Inferior parietal cortex (tissue), 1 donor: ENCODE data around the gene LYRM4.

Experiments used
- DNase-seq: peaks from one replicate; pipeline ENCODE4 v3.0.0-alpha.2; 2016; ENCODE audit errors: extremely low spot score

The LYRM4 gene

DNA sequence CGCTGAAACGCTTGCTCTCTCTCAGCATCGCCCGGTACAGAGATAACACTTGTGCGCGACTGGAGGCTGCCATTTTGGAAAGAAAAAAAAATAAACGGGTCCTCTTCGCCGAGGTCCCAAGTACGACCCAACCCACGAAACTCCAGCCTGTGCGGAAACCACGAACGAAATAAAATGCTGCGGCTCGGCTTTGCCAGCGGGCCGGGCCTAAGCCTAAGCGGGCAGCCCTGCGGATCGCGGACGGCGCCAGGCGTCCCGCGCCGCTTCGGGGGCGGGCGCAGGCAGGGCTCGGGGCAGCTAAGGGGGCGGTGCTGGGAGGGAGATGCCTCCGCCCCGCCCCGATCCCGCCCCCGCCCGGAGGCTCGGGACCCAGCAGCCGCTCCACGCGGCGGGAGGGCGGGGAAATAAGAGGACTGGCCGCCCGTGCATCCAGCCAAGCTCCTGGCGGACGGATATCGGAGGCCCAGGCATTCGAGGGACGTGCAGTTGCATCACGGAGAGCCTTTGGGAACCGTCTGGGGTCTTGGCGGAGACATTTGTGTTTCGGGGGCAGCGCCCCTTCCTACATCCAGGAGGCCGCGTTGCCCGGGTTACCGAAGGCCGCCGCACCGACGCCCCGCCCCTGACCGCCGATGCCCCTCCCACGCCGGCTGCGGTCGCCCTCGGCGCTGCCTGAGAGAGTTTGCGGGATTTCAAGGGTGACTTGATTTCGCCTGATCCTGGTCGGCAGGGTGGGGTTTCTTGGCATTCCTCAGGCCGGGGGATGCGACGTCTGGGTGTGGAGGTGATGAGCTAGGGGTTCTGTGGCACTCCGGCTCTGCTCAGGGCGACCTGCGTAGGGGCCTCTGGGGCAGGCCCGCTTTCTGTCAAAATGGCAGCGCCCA is at the start of gene LYRM4, which contains the start of gene FARS2:
Gene LYRM4 (minus strand): TSS at position 290 of the 884 bp plus-strand sequence. CDS start 217 bp downstream, at position 73.
Gene FARS2 (plus strand): TSS at position 853 of the 884 bp plus-strand sequence.
- DNase-seq: peak; percentile 87

- DNase-seq: no peak
These were observed 47.3 kb upstream of the LYRM4 start for GRCh38 chr6:5308066-5308465.

DNA sequence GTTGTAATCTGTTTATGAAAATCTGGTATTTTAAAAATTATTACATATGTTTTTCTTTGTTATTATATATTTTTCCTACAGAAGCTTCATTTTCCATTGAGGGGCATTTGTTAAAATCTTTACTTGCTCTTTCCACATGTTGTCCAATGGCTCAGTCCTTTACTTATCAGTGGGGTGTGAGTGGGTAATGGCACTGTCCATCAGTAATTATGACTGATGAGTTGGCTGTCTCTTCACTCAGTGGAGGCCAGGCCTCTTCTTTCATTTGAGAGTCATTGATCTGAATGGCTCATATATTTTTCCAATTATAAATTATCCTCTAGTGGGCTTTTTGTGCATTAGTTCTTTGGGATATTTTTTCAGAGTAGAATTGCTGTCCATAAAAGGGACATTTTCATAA is 46.3 kb upstream of the LYRM4 start:
- no peak for DNase-seq

DNA sequence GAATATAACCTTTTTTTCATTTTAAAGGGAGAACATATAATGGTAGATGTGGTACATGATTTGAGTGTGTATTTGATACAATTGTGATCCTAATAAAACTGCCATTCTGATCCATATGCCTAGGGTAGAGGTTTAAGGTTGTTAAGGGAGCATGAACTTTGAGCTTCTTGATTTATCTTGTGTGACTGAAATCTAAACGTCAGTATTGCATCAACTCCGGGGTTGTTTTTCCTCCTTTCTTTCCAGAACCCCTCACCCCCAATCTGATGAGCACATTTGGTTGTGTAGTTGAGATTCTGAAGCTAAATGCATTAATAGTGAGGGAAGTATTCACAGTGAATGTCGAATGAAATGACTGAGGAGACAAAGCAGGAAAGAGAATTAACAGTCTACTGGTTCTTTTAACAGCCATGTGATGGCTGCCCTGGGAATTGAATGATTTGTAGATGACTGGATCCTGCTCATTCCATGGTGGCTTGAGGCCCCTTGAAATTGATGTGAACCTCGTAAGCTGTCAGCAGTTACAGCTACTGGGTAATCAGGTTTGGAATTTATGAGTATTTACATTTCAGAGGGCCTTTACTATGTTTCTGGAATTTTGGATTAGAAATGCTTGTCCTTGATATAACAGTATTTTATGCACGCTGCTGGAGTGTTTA is 45.3 kb upstream of the LYRM4 start:
- no peak for DNase-seq

DNA sequence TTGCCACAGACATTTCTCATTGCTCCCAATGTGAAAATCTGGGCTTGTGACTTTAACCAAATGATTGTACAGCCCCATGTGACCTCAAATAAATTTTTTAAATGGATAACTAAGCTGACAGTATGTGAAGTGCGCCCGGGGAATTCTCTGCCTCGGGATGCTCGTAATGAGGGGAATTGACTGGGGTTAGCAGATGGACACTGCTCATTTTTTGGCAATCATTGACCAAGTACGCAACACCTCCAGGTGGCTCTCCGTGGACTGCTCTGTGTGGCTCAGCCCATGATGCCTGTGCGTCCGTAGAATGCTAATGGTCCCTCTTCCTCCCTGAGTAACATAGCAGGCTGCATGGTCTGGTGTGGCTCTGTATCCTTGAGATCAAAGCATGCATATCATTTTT is 42.9 kb upstream of the LYRM4 start:
- DNase-seq: no peak

- DNase-seq: no peak
These were observed 42.4 kb upstream of the LYRM4 start for GRCh38 chr6:5302995-5303622.

- DNase-seq: no peak
These were observed 41.6 kb upstream of the LYRM4 start for GRCh38 chr6:5302220-5302946.

DNA sequence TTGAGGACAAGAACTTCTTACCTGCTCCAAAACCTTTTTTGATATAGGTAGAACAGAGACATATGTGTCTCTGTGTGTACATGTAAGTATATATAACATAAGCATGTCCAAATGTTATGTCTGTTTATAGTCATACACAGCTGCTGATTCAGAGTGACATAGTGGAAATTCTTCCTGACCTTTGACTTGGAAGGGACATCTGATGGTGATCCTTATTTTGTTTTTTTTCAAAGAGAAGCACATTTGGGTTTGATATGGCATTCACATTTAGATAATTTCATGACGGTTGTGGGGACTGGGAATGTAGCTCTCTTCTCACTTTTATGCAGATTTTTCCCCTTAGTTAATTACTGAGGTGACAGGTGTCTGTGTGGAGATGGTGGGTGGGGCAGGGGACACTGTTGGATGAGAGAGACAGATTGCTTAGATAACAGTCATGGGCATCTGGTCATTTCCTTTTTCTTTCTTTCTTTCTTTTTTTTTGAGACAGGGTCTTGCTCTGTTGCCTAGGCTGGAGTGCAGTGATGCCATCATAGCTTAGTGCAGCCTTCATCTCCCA is 39.5 kb upstream of the LYRM4 start:
- DNase-seq: no peak

GRCh38 chr6:5295623-5296022 is 34.9 kb upstream of the LYRM4 start:
- DNase-seq: no peak

DNA sequence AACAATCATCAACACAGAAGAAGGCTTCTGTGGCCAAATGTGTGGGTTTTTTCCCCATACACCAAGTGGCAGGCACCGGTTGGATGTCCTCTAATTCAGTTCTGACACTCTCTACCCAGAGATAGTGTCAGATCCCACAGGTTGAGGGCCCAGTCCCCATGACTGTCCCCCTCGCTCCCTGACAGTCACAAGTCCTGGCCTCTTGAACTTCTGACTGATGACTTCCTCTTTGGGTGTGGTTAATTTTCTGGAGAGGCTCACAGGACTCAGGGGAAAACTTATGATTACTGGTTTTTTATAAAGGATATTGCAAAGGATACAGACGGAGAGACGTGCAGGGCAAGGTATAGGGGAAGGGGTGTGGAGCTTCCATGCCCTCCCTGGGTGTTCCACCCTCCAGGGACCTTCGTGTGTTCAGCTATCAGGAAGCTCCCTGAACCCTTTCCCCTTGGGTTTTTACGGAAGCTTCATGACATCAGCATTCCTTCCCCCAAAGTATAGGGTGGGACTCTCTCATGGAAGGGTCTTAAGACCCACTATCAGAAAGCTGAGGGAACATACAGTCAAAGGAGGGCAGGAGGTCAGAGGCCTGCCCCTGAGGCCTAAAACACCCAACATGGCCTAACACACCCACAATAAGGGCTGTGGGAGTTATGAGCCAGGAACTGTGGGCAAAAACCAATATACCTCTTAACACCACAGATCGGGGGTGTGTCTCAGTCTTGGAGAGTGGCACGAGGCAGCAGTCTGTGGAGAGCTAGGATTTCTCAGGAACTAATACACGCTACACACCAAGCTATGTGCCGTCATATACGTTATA is 33.9 kb upstream of the LYRM4 start:
- no peak for DNase-seq

DNA sequence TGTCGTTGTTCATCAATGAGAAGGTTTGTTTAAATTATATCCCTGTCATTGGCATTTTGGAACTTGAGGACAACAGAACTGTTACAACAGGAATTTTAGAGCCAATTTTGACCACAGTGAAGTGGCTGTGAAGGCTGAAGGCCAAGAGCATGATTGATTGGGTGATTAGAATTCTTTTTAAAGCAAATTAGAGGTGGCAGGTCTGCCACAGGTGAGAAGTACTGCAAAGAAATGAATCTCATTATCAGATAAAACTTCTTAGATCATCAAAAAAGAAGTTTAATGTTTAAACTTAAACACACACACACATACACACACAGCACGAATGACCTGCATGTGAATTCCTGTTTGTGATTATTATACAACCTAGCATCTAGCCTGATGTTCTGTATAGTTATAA is 32.9 kb upstream of the LYRM4 start:
- DNase-seq: no peak

DNA sequence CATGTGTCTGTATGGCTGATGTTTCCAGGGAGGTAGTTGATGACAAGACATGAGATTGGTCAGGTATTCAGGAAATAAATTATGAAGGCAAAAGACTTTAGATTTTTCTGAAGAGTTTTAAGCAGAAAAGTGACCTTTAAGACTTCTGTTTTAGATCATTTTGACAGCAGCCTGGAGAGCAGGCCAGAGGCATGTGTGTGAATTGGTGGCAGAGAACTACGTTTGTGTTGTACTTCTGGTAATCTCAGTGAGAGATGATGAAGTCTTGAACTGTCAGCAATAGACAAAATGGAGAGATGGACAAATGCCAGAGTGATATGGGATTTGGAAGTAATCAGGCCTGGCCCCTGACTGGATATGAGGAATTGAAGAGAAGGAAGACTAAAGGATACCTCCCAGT is 31.4 kb upstream of the LYRM4 start:
- DNase-seq: no peak

GRCh38 chr6:5290500-5290899 is 29.8 kb upstream of the LYRM4 start:
- DNase-seq: no peak

DNA sequence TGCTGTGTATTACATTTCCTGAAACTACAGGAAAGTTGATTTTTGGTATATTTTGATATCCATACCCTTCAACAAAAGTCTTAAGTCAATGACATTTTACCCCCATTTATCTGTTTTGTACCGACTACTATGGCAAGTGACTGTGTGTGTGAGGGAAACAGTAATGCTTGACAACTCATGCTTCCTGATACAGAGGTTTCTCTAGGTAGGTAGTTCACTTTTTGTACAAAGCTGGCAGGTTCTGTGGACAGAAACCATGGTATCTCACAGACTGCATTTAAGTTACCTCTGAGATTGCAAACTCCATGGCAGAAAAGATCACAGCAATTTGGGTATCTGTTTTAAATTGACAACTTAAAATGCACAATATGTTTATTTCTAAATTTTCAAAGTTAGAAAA is 29.3 kb upstream of the LYRM4 start:
- no peak for DNase-seq

- DNase-seq: no peak
These were observed 27.2 kb upstream of the LYRM4 start for GRCh38 chr6:5287966-5288297.

GRCh38 chr6:5287205-5287965 is 26.6 kb upstream of the LYRM4 start:
- peak; percentile 32 for DNase-seq

DNA sequence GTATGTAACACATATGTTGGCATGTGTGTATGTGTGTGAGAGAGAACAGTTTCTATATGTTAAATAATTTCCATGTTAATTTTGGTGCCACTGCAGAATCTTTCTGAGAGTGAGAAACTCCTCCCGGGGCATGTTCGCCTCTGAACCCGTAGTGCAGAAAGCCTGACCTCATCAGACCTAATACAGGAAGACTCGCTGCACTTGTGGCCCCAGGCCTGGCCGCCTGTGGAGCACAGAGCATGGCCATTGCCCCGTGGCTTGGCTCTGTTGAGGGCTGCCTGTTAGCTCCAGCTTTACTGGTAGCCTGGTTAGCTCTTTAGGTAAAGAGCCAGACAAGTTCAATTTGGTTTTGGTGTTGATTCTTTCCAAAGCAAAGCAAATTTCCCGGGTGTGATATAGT is 26.0 kb upstream of the LYRM4 start:
- DNase-seq: no peak

DNA sequence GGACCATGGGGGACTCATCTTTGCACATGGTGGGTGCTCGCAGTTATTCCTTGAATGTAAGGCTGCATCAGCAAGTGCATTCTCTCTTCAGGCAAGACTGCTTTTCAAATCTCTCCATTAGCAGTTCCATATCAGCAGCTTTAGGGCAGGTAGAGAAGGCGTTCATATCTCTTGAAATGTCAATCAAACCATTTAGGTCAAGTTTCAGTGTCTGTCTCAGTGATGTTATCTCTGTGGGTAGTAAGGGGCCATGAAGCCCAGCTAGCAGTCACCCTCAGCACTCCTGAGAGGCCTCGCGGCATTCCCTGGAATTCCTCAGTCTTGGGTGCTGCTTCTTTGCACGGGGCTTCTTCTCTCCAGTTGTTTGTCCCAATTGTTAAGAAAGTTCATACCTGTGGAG is 24.8 kb upstream of the LYRM4 start:
- no peak for DNase-seq

DNA sequence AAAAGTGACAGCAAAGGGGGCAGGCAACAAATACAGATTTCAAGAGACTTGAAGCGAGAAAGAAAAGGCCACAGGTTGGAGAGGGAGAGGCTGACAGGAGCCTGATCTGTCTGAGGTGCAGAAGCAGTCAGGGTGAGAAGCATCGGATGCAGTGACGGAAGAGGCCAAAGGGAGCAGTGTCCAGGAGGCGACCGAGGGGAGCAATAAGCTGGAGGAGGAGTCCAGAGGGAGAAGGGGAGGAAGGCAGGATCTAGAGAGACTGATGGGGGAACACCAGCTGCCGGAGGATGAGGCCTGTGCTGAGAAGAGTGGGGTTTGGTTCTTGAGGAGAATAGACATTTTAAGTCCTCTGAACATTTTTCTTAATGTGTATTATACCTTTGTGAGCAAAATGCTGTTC is 24.3 kb upstream of the LYRM4 start:
- no peak for DNase-seq

DNA sequence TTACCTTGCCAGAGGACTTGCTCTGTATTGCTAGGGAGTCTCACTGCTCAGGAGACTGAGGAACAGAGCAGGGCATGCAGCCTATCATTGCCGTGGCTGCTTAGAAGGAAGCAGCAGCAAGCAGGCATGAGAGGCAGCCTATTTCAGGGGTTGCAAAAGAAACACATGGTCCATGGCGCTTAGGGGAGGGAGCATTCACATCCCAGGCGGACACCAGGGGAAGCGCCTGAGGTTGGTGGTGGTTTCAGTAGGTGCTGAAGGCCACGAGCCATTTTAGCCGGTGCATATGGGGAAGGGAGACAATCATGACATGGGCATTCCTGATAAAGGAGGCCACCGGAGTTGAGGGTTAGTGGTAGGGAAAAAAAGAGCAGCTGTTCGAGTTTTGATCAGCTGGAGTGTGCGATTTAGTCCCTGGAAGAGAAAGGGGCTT is 21.5 kb upstream of the LYRM4 start:
- no peak for DNase-seq
